ENCODE results near the gene AFMID.

DNA sequence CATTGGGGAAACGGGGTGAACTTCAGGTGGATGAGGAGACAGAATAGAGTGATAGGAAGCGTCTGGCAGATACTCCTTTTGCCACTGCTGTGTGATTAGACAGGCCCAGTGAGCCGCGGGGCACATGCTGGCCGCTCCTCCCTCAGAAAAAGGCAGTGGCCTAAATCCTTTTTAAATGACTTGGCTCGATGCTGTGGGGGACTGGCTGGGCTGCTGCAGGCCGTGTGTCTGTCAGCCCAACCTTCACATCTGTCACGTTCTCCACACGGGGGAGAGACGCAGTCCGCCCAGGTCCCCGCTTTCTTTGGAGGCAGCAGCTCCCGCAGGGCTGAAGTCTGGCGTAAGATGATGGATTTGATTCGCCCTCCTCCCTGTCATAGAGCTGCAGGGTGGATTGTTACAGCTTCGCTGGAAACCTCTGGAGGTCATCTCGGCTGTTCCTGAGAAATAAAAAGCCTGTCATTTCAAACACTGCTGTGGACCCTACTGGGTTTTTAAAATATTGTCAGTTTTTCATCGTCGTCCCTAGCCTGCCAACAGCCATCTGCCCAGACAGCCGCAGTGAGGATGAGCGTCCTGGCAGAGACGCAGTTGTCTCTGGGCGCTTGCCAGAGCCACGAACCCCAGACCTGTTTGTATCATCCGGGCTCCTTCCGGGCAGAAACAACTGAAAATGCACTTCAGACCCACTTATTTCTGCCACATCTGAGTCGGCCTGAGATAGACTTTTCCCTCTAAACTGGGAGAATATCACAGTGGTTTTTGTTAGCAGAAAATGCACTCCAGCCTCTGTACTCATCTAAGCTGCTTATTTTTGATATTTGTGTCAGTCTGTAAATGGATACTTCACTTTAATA lies 37.3 kb downstream of the AFMID start:
- no peak for TF ChIP-seq EZH2 (IDR thresholded peaks at IDR 0.05; ENCODE audit: borderline replicate concordance, insufficient read depth, low read depth, low read length, poor library complexity, severe bottlenecking)
- TF ChIP-seq, protein P1, sequence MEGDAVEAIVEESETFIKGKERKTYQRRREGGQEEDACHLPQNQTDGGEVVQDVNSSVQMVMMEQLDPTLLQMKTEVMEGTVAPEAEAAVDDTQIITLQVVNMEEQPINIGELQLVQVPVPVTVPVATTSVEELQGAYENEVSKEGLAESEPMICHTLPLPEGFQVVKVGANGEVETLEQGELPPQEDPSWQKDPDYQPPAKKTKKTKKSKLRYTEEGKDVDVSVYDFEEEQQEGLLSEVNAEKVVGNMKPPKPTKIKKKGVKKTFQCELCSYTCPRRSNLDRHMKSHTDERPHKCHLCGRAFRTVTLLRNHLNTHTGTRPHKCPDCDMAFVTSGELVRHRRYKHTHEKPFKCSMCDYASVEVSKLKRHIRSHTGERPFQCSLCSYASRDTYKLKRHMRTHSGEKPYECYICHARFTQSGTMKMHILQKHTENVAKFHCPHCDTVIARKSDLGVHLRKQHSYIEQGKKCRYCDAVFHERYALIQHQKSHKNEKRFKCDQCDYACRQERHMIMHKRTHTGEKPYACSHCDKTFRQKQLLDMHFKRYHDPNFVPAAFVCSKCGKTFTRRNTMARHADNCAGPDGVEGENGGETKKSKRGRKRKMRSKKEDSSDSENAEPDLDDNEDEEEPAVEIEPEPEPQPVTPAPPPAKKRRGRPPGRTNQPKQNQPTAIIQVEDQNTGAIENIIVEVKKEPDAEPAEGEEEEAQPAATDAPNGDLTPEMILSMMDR (IDR thresholded peaks at IDR 0.05), result no peak
